HCT116 (cell line): ENCODE data around the gene MTF2. TPM values are rescaled to one million over a fixed set of nuclear protein-coding genes. Genes with fewer than 3 reads are reported as not detected.

Source experiments
- ATAC-seq: fragments of 200-7000 bp; cut with Tn5 transposase; 2 replicates; pipeline ENCODE4 v1.9.1; 2020; ENCODE audit warnings: mild to moderate bottlenecking, moderate library complexity
- BruUV-seq: library from RNA; stranded (reverse); fragments of 400-500 nt; replicated peaks from 2 replicates; lab custom pipeline; 2021; lab: Mats Ljungman, UMichigan
- CTCF ChIA-PET: fragments of 300-600 bp; sonication (Branson Sonifier 250); formaldehyde crosslinking; loops from one replicate; lab custom pipeline; 2021; ENCODE audit warnings: antibody characterized with exemption; lab: Charles Lee
- POLR2A ChIA-PET: fragments of 300-600, 350-600 bp; sonication (Branson Sonifier 250); formaldehyde crosslinking; loops from one replicate; lab custom pipeline; 2021; ENCODE audit warnings: antibody characterized with exemption; lab: Charles Lee
- RAD21 ChIA-PET, 2 experiments: fragments of 300-600 bp; sonication (Branson Sonifier 250); formaldehyde crosslinking; loops; one replicate each; lab custom pipeline; 2023; ENCODE audit warnings: low total read pairs in 2 of 2; ENCODE audit not compliant: uncharacterized antibody in 2 of 2, unreplicated experiment in 2 of 2, low non-redundant PET in 1 of 2; lab: Charles Lee
- DNase-seq: peaks from one replicate; pipeline ENCODE4 v3.0.0-alpha.2; 2010; ENCODE audit warnings: low read depth, low spot score
- H2AFZ ChIP-seq: fragments of 200-600 bp; shearing (Covaris generic), sonication (generic); 2 replicates; pipeline ENCODE4 v1.6.1; 2017; ENCODE audit warnings: low read depth, mixed run types, mixed read lengths, antibody characterized with exemption, low read length; ENCODE audit not compliant: poor library complexity, severe bottlenecking
- H3K27ac ChIP-seq: 2 replicates; pipeline ENCODE4 v1.5.1; 2012; ENCODE audit warnings: low read depth, low read length
- H3K27me3 ChIP-seq: fragments of 200-600 bp; sonication (generic); 2 replicates; pipeline ENCODE4 v1.6.1; 2016; ENCODE audit warnings: mixed run types, low read length, mixed read lengths; ENCODE audit not compliant: insufficient read depth
- H3K36me3 ChIP-seq, 2 experiments: fragments of 200-500 bp in 1 of 2; fragments of 200-600 bp in 1 of 2; sonication (Bioruptor generic) in 1 of 2; sonication (generic) in 1 of 2; 2 replicates each; pipeline versions ENCODE4 v1.5.1 to v1.6.1; 2014 to 2016; ENCODE audit warnings: low read length in 2 of 2, inconsistent platforms in 1 of 2, mixed read lengths in 1 of 2, mixed run types in 1 of 2; ENCODE audit not compliant: insufficient read depth in 2 of 2, control insufficient read depth in 1 of 2
- H3K4me1 ChIP-seq, 2 experiments: fragments of 200-600 bp in 1 of 2; sonication (generic) in 1 of 2; 2 replicates each; pipeline versions ENCODE4 v1.5.1 to v1.6.1; 2012 to 2017; ENCODE audit warnings: low read length in 2 of 2, inconsistent platforms in 1 of 2, mild to moderate bottlenecking in 1 of 2, mixed read lengths in 1 of 2, mixed run types in 1 of 2, moderate library complexity in 1 of 2; ENCODE audit not compliant: insufficient read depth in 2 of 2, control insufficient read depth in 1 of 2
- H3K4me2 ChIP-seq: fragments of 200-600 bp; sonication (generic); 2 replicates; pipeline ENCODE4 v1.6.1; 2017; ENCODE audit warnings: mixed run types, low read length, mixed read lengths
- H3K4me3 ChIP-seq, 2 experiments: fragments of 200-600 bp in 1 of 2; sonication (generic) in 1 of 2; replicated peaks in 1 of 2; 2 replicates each; pipeline ENCODE4 v1.5.1; 2011 to 2016; ENCODE audit warnings: low read length in 2 of 2, control low read depth in 1 of 2, low read depth in 1 of 2, mild to moderate bottlenecking in 1 of 2, mixed read lengths in 1 of 2, mixed run types in 1 of 2
- H3K79me2 ChIP-seq: fragments of 200-600 bp; sonication (generic); 2 replicates; pipeline ENCODE4 v1.6.1; 2017; ENCODE audit warnings: mild to moderate bottlenecking, mixed run types, low read length, moderate library complexity, mixed read lengths; ENCODE audit not compliant: insufficient read depth
- H3K9ac ChIP-seq: fragments of 200-600 bp; sonication (generic); 2 replicates; pipeline ENCODE4 v1.6.1; 2016; ENCODE audit warnings: low read length, mixed read lengths
- H3K9me2 ChIP-seq: fragments of 200-600 bp; sonication (generic), shearing (Covaris generic); 2 replicates; pipeline ENCODE4 v1.6.1; 2017; ENCODE audit warnings: mixed run types, mild to moderate bottlenecking, moderate library complexity; ENCODE audit not compliant: insufficient read depth
- H3K9me3 ChIP-seq, 2 experiments: fragments of 200-500 bp in 1 of 2; fragments of 200-600 bp in 1 of 2; sonication (Bioruptor generic) in 1 of 2; sonication (generic) in 1 of 2; 2 replicates each; pipeline ENCODE4 v1.6.1; 2014 to 2017; ENCODE audit warnings: low read length in 2 of 2, mixed read lengths in 2 of 2, inconsistent platforms in 1 of 2, low read depth in 1 of 2, mild to moderate bottlenecking in 1 of 2, mixed run types in 1 of 2, moderate library complexity in 1 of 2; ENCODE audit not compliant: control insufficient read depth in 1 of 2, insufficient read depth in 1 of 2
- H4K20me1 ChIP-seq: fragments of 200-600 bp; sonication (generic), shearing (Covaris generic); 2 replicates; pipeline ENCODE4 v1.6.1; 2017; ENCODE audit warnings: mixed run types, mild to moderate bottlenecking, moderate library complexity; ENCODE audit not compliant: insufficient read depth
- CEBPB ChIP-seq: IDR thresholded peaks from 2 replicates; pipeline ENCODE4 v1.6.1; 2012; ENCODE audit warnings: low read depth
- ELF1 ChIP-seq: IDR thresholded peaks from 2 replicates; pipeline ENCODE4 v1.6.1; 2012; ENCODE audit warnings: low read depth, borderline replicate concordance
- FOSL1 ChIP-seq: IDR thresholded peaks from 2 replicates; pipeline ENCODE4 v1.6.1; 2012; ENCODE audit warnings: low read depth
- MAX ChIP-seq: IDR thresholded peaks from 2 replicates; pipeline ENCODE4 v1.6.1; 2012
- POLR2A ChIP-seq: IDR thresholded peaks from 2 replicates; pipeline ENCODE4 v1.7.0; 2011; ENCODE audit warnings: borderline replicate concordance; ENCODE audit not compliant: insufficient read depth, insufficient read length; ENCODE audit errors: extremely low read depth
- POLR2AphosphoS5 ChIP-seq: IDR thresholded peaks from 2 replicates; pipeline ENCODE4 v1.6.1; 2011; ENCODE audit warnings: mild to moderate bottlenecking, low read depth, low read length, moderate library complexity
- RAD21 ChIP-seq: IDR thresholded peaks from 2 replicates; pipeline ENCODE4 v1.6.1; 2012; ENCODE audit warnings: low read depth, mild to moderate bottlenecking
- REST ChIP-seq: IDR thresholded peaks from 2 replicates; pipeline ENCODE4 v1.6.1; 2012; ENCODE audit warnings: low read depth
- ZNF274 ChIP-seq: fragments of 200-500 bp; sonication (Bioruptor generic); IDR thresholded peaks from 2 replicates; pipeline ENCODE4 v1.6.1; 2014; ENCODE audit warnings: mild to moderate bottlenecking, low read depth, low read length, inconsistent platforms
- intact Hi-C: fragments of 100-400 bp; cut with micrococcal nuclease; formaldehyde crosslinking; loops from 2 replicates; pipeline ENCODE4 v1.10.0; 2022
- total RNA-seq: library from RNA; stranded (reverse); gene quantifications from one replicate; pipeline ENCODE4 v1.2.1, GENCODE V29; 2021; ENCODE audit not compliant: unreplicated experiment

Gene MTF2
- total RNA-seq, 1 experiment from 2014 or later, result 45.5 TPM

GRCh38 chr1:93081716-93082115 lies 2.6 kb downstream of the MTF2 start:
- no peak overlapping the region for H3K27ac ChIP-seq
- ChIA-PET POLR2A (no interaction called here), RAD21 (no interaction called here), CTCF (no interaction called here)
- ATAC-seq, result no peak
- BruUV-seq, result no TSS peak
- H3K4me2 ChIP-seq, result no peak overlapping the region
- H3K4me1 ChIP-seq, result peaks cover 6 to 23% of the 10 kb centered on the region in 2 experiments; a peak in 3 of 4 replicates
- intact Hi-C loops, result loop anchor here (10.0 kb wide), 1 partner anchor 793 kb away; the partner anchor contains the start of gene DNTTIP2
- no peak overlapping the region for H3K9ac ChIP-seq
- no peak overlapping the region for H2AFZ ChIP-seq
- peaks cover 5 to 19% of the 10 kb centered on the region in 2 experiments; a peak in 2 of 4 replicates for H3K36me3 ChIP-seq
- peaks cover 75% of the 10 kb centered on the region for H3K79me2 ChIP-seq
- DNase-seq, result no peak
- no peak overlapping the region for H3K4me3 ChIP-seq
- no peaks in the 10 kb centered on the region for H3K9me2 ChIP-seq
- TF ChIP-seq RAD21 (no peak), ELF1 (no peak), REST (no peak), CEBPB (no peak), MAX (no peak), POLR2AphosphoS5 (no peak), ZNF274 (no peak), POLR2A (no peak), FOSL1 (no peak)
- H3K27me3 ChIP-seq, result no peaks in the 10 kb centered on the region
- peaks cover 20% of the 10 kb centered on the region; the same call in 1 of the 2 replicates for H4K20me1 ChIP-seq
- no peaks in the 10 kb centered on the region for H3K9me3 ChIP-seq
